IMR-90 (cell line): Measurements from ENCODE around the gene CPB1. TPM values are rescaled to one million over a fixed set of nuclear protein-coding genes. Genes with fewer than 3 reads are reported as not detected.

Source experiments
- ATAC-seq: fragments of 200-7000 bp; cut with Tn5 transposase; 2 replicates; pipeline ENCODE4 v1.9.1; 2020; ENCODE audit warnings: low read depth, mild to moderate bottlenecking, moderate library complexity
- BruUV-seq: library from RNA; stranded (reverse); fragments of 400-500 nt; replicated peaks from 2 replicates; lab custom pipeline; 2021; lab: Mats Ljungman, UMichigan
- CTCF ChIA-PET: fragments of 300-600 bp; formaldehyde crosslinking; extraction: SDS; loops from one replicate; lab custom pipeline; 2021; ENCODE audit warnings: antibody characterized with exemption; lab: Yijun Ruan, JAX
- POLR2A ChIA-PET: fragments of 300-600 bp; sonication (Branson Sonifier 250); formaldehyde crosslinking; loops from one replicate; lab custom pipeline; 2022; ENCODE audit warnings: antibody characterized with exemption; ENCODE audit not compliant: unreplicated experiment; lab: Charles Lee
- DNase-seq: peaks from one replicate; pipeline ENCODE4 v3.0.0; 2013
- H2AFZ ChIP-seq: replicated peaks from 2 replicates; pipeline ENCODE3; 2013; ENCODE audit warnings: low read length, mild to moderate bottlenecking; ENCODE audit not compliant: poor library complexity
- H2AK5ac ChIP-seq: 2 replicates; pipeline ENCODE4 v1.6.1; 2013; ENCODE audit warnings: low read depth, low read length, inconsistent platforms
- H2AK9ac ChIP-seq: replicated peaks from 2 replicates; pipeline ENCODE3; 2013; ENCODE audit warnings: mild to moderate bottlenecking, low read depth, low read length, moderate library complexity; ENCODE audit not compliant: poor library complexity
- H2BK120ac ChIP-seq: 2 replicates; pipeline ENCODE4 v1.6.1; 2013; ENCODE audit warnings: low read depth, low read length, inconsistent platforms
- H2BK15ac ChIP-seq: 3 replicates; pipeline ENCODE4 v1.6.1; 2013; ENCODE audit warnings: low read depth, low read length, inconsistent platforms
- H2BK20ac ChIP-seq: 2 replicates; pipeline ENCODE4 v1.6.1; 2013; ENCODE audit warnings: low read depth, mild to moderate bottlenecking, inconsistent platforms, low read length, moderate library complexity
- H2BK5ac ChIP-seq: 2 replicates; pipeline ENCODE4 v1.6.1; 2013; ENCODE audit warnings: mild to moderate bottlenecking, low read depth, low read length, inconsistent platforms; ENCODE audit not compliant: poor library complexity, severe bottlenecking
- H3K14ac ChIP-seq: replicated peaks from 2 replicates; pipeline ENCODE4 v1.6.1; 2013; ENCODE audit warnings: low read depth, low read length, inconsistent platforms
- H3K18ac ChIP-seq: 2 replicates; pipeline ENCODE4 v1.6.1; 2013; ENCODE audit warnings: low read depth, low read length, control low read depth
- H3K23ac ChIP-seq: 2 replicates; pipeline ENCODE4 v1.6.1; 2013; ENCODE audit warnings: low read depth, low read length, inconsistent platforms
- H3K27ac ChIP-seq: 2 replicates; pipeline ENCODE4 v1.5.1; 2013; ENCODE audit warnings: mild to moderate bottlenecking, control low read depth, low read length; ENCODE audit not compliant: insufficient read depth
- H3K27me3 ChIP-seq: 2 replicates; pipeline ENCODE4 v1.6.1; 2013; ENCODE audit warnings: low read length; ENCODE audit not compliant: control insufficient read depth, insufficient read depth
- H3K36me3 ChIP-seq: 2 replicates; pipeline ENCODE4 v1.6.1; 2013; ENCODE audit warnings: low read length, mixed read lengths; ENCODE audit not compliant: control insufficient read depth, insufficient read depth
- H3K4ac ChIP-seq: 2 replicates; pipeline ENCODE4 v1.6.1; 2013; ENCODE audit warnings: low read depth, low read length, inconsistent platforms
- H3K4me1 ChIP-seq: 2 replicates; pipeline ENCODE4 v1.6.1; 2013; ENCODE audit warnings: low read length, mixed read lengths; ENCODE audit not compliant: control insufficient read depth, insufficient read depth
- H3K4me2 ChIP-seq: 2 replicates; pipeline ENCODE4 v1.6.1; 2013; ENCODE audit warnings: low read depth, mild to moderate bottlenecking, control low read depth, low read length, moderate library complexity
- H3K4me3 ChIP-seq: 2 replicates; pipeline ENCODE4 v1.5.1; 2013; ENCODE audit warnings: low read depth, mild to moderate bottlenecking, control low read depth, low read length, moderate library complexity; ENCODE audit not compliant: insufficient read depth
- H3K56ac ChIP-seq: 2 replicates; pipeline ENCODE4 v1.6.1; 2013; ENCODE audit warnings: low read length, inconsistent platforms; ENCODE audit not compliant: insufficient read depth; ENCODE audit errors: extremely low read depth
- H3K79me1 ChIP-seq, 2 experiments: 2 replicates each; pipeline ENCODE4 v1.6.1; 2013; ENCODE audit warnings: low read length in 2 of 2, inconsistent platforms in 1 of 2, low read depth in 1 of 2
- H3K9ac ChIP-seq: 2 replicates; pipeline ENCODE4 v1.6.1; 2013; ENCODE audit warnings: low read depth, low read length, control low read depth
- H3K9me1 ChIP-seq: 2 replicates; pipeline ENCODE4 v1.6.1; 2013; ENCODE audit warnings: low read length, inconsistent platforms; ENCODE audit not compliant: insufficient read depth
- H3K9me3 ChIP-seq: 2 replicates; pipeline ENCODE4 v1.6.1; 2013; ENCODE audit warnings: low read length; ENCODE audit not compliant: control insufficient read depth, insufficient read depth
- H4K20me1 ChIP-seq: 2 replicates; pipeline ENCODE4 v1.6.1; 2013; ENCODE audit warnings: low read length, inconsistent platforms; ENCODE audit not compliant: insufficient read depth
- H4K5ac ChIP-seq: 2 replicates; pipeline ENCODE4 v1.6.1; 2013; ENCODE audit warnings: mild to moderate bottlenecking, low read depth, low read length, control low read depth
- H4K8ac ChIP-seq, 2 experiments: 2 replicates each; pipeline ENCODE4 v1.6.1; 2013; ENCODE audit warnings: low read depth in 2 of 2, low read length in 2 of 2, control low read depth in 1 of 2, inconsistent platforms in 1 of 2
- H4K91ac ChIP-seq: 2 replicates; pipeline ENCODE4 v1.6.1; 2013; ENCODE audit warnings: low read depth, low read length, inconsistent platforms; ENCODE audit not compliant: insufficient read depth
- BHLHE40 ChIP-seq: fragments of 150-350 bp; IDR thresholded peaks from 2 replicates; pipeline ENCODE4 v1.6.1; 2016; ENCODE audit warnings: mild to moderate bottlenecking, low read depth, low read length
- CEBPB ChIP-seq: IDR thresholded peaks from 2 replicates; pipeline ENCODE4 v1.6.1; 2012; ENCODE audit warnings: low read depth, low read length, improper control_type of control experiment
- CHD1 ChIP-seq: IDR thresholded peaks from 2 replicates; pipeline ENCODE4 v1.6.1; 2012; ENCODE audit warnings: low read depth, low read length, improper control_type of control experiment
- CTCF ChIP-seq: conservative IDR thresholded peaks from 2 replicates; pipeline ENCODE4 v1.5.1; 2012; ENCODE audit warnings: mild to moderate bottlenecking, low read depth, low read length, improper control_type of control experiment
- ELK1 ChIP-seq: fragments of 150-350 bp; IDR thresholded peaks from 2 replicates; pipeline ENCODE4 v1.6.1; 2016; ENCODE audit warnings: low read depth, mild to moderate bottlenecking, low read length, moderate library complexity, borderline replicate concordance
- FOS ChIP-seq: fragments of 150-350 bp; IDR thresholded peaks from 2 replicates; pipeline ENCODE4 v1.6.1; 2016; ENCODE audit warnings: low read depth, low read length
- MAFK ChIP-seq: IDR thresholded peaks from 2 replicates; pipeline ENCODE4 v1.6.1; 2012; ENCODE audit warnings: low read depth, low read length, improper control_type of control experiment
- MAZ ChIP-seq: IDR thresholded peaks from 2 replicates; pipeline ENCODE4 v1.6.1; 2012; ENCODE audit warnings: low read depth, mild to moderate bottlenecking, low read length, improper control_type of control experiment, moderate library complexity, borderline replicate concordance
- MXI1 ChIP-seq: IDR thresholded peaks from 2 replicates; pipeline ENCODE4 v1.6.1; 2012; ENCODE audit warnings: low read depth, mild to moderate bottlenecking, low read length, moderate library complexity, borderline replicate concordance
- NFE2L2 ChIP-seq: fragments of 150-350 bp; IDR thresholded peaks from 2 replicates; pipeline ENCODE4 v1.6.1; 2016; ENCODE audit warnings: low read depth, mild to moderate bottlenecking, low read length
- POLR2A ChIP-seq: IDR thresholded peaks from 2 replicates; pipeline ENCODE4 v1.6.1; 2012; ENCODE audit warnings: mild to moderate bottlenecking, low read depth, low read length
- RAD21 ChIP-seq: IDR thresholded peaks from 2 replicates; pipeline ENCODE4 v1.6.1; 2012; ENCODE audit warnings: low read length, improper control_type of control experiment
- RCOR1 ChIP-seq: IDR thresholded peaks from 2 replicates; pipeline ENCODE4 v1.6.1; 2012; ENCODE audit warnings: mild to moderate bottlenecking, low read length, improper control_type of control experiment; ENCODE audit not compliant: insufficient replicate concordance
- RFX5 ChIP-seq: IDR thresholded peaks from 2 replicates; pipeline ENCODE4 v1.8.0; 2012; ENCODE audit warnings: low read depth, mild to moderate bottlenecking, low read length, moderate library complexity
- SMC3 ChIP-seq: fragments of 150-350 bp; IDR thresholded peaks from 2 replicates; pipeline ENCODE4 v1.6.1; 2016; ENCODE audit warnings: low read depth, mild to moderate bottlenecking, antibody characterized with exemption, low read length, moderate library complexity
- USF2 ChIP-seq: fragments of 150-350 bp; IDR thresholded peaks from 2 replicates; pipeline ENCODE4 v1.6.1; 2017; ENCODE audit warnings: mild to moderate bottlenecking, antibody characterized with exemption, low read length, low read depth
- WGBS, 2 experiments: methylation state at CpG; one replicate each; pipeline versions ENCODE4 v1.1.5 to v1.1.7; 2013; ENCODE audit warnings: missing lambda C conversion rate in 2 of 2; ENCODE audit not compliant: insufficient read length in 1 of 2; ENCODE audit errors: extremely low coverage in 2 of 2; 5-methylcytosine and 5-hydroxymethylcytosine counted together
- dilution Hi-C: fragments of 300-500 bp; cut with HindIII; formaldehyde crosslinking; loops from one replicate; pipeline ENCODE4 v1.14.3; 2018; ENCODE audit warnings: low sequenced_read_pairs; ENCODE audit not compliant: unreplicated experiment
- in situ Hi-C: fragments of 300-500 bp; cut with MboI; formaldehyde crosslinking; loops from 3 replicates; pipeline ENCODE4 v1.14.3; 2019; ENCODE audit warnings: low sequenced_read_pairs, inconsistent platforms, mixed read lengths
- intact Hi-C: fragments of 100-400 bp; cut with micrococcal nuclease; formaldehyde crosslinking; loops from 2 replicates; pipeline ENCODE4 v1.10.0; 2022
- polyA plus RNA-seq, 3 experiments: library from polyadenylated mRNA; depleted of rRNA; stranded (reverse); fragments of >200 nt; gene quantifications; 2 replicates each; pipeline ENCODE4 v1.2.3, GENCODE V29; 2012; ENCODE audit warnings: low replicate concordance in 1 of 3
- total RNA-seq: library from RNA; depleted of rRNA; stranded (reverse); fragments of >200 nt; gene quantifications from 2 replicates; pipeline ENCODE4 v1.2.3, GENCODE V29; 2012

Gene CPB1
- total and polyA plus RNA-seq, 2 of the 4 experiments (the other 2 are of a cell fraction): not detected

- Histone ChIP-seq H2AFZ (no peak overlapping the region), H3K4me1 (no peaks in the 10 kb centered on the region), H3K23ac (no peak overlapping the region), H4K8ac (no peak overlapping the region), H2BK5ac (no peak overlapping the region), H2BK120ac (no peak overlapping the region), H2BK15ac (no peak overlapping the region), H3K36me3 (no peaks in the 10 kb centered on the region), H4K5ac (no peak overlapping the region), H3K4me3 (no peak overlapping the region), H3K14ac (no peak overlapping the region), H2AK9ac (no peak overlapping the region), H3K18ac (no peak overlapping the region), H3K4me2 (no peak overlapping the region), H3K27ac (no peak overlapping the region), H3K79me1 (no peaks in the 10 kb centered on the region), H4K91ac (no peak overlapping the region), H3K9me3 (no peaks in the 10 kb centered on the region), H4K20me1 (no peaks in the 10 kb centered on the region), H3K56ac (no peak overlapping the region), H3K4ac (no peak overlapping the region), H2BK20ac (no peak overlapping the region), H2AK5ac (no peak overlapping the region), H3K9ac (no peak overlapping the region), H3K27me3 (no peaks in the 10 kb centered on the region; the same call in 1 of the 2 replicates), H3K9me1 (no peaks in the 10 kb centered on the region; the same call in 1 of the 2 replicates)
- BruUV-seq: no TSS peak
- CTCF ChIA-PET: no interaction called here
- POLR2A ChIA-PET: no interaction called here
- intact Hi-C loops: no loop called here
- in situ Hi-C loops: no loop called here
- DNase-seq (no peak), ATAC-seq (no peak)
- no peak for TF ChIP-seq MAZ
- no peak for TF ChIP-seq MAFK
- TF ChIP-seq BHLHE40: no peak
- no peak for TF ChIP-seq NFE2L2
- TF ChIP-seq FOS: no peak
- TF ChIP-seq MXI1: no peak
- no peak for TF ChIP-seq ELK1
- TF ChIP-seq POLR2A: no peak
- no peak for TF ChIP-seq RCOR1
- TF ChIP-seq RFX5: no peak
- no peak for TF ChIP-seq CEBPB
- TF ChIP-seq USF2: no peak
- no peak for TF ChIP-seq SMC3
- TF ChIP-seq CHD1: no peak
- TF ChIP-seq CTCF: no peak
- no peak for TF ChIP-seq RAD21
- dilution Hi-C loops: no loop called here
- WGBS, 2 experiments: no CpG with 5 or more reads among the region's 2 CpGs
These were observed 18.3 kb downstream of the CPB1 start for GRCh38 chr3:148845756-148846395.
